KG1 (cell line): ENCODE data around the gene RAPGEF2.
"Not testable (repeated sequence)": the region's sequence is repeated elsewhere in the genome, so short reads cannot be mapped to it uniquely, and the experiment has no call there.

Experiments used
- DNase-seq: peaks from one replicate; lab custom pipeline; 2025; lab: John Stamatoyannopoulos, UW

Gene RAPGEF2

GRCh38 chr4:159102622-159103383 is at the start of gene RAPGEF2:
TSS of gene RAPGEF2 (plus strand) at chr4:159103079. CDS start at chr4:159104163, 1,084 bp downstream.
- DNase-seq, result peak; percentile 54

- no peak for DNase-seq
Measured at GRCh38 chr4:159055833-159056232, 47.0 kb upstream of the RAPGEF2 start.

DNA sequence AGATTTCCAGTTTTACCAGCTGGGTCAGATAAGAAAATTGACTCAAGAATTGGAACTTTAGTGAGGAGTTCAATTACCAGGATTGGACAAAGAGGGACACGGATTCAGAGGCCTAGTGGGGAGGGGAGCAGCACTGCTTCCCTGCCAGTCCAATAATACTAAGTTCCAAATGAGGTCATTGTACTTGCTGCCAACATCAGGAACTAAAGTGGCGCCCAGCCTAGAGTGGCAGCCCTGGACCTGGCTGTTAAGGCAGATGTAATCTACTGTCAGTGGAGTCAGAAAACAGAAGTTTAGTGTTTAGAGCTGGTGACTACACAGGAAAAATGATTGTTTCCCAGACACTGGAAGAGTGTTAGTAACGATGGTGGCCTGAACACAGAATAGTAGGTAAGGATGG is 42.7 kb upstream of the RAPGEF2 start:
- DNase-seq, result no peak

GRCh38 chr4:159062381-159062780 is 40.5 kb upstream of the RAPGEF2 start:
- DNase-seq, result no peak

DNA sequence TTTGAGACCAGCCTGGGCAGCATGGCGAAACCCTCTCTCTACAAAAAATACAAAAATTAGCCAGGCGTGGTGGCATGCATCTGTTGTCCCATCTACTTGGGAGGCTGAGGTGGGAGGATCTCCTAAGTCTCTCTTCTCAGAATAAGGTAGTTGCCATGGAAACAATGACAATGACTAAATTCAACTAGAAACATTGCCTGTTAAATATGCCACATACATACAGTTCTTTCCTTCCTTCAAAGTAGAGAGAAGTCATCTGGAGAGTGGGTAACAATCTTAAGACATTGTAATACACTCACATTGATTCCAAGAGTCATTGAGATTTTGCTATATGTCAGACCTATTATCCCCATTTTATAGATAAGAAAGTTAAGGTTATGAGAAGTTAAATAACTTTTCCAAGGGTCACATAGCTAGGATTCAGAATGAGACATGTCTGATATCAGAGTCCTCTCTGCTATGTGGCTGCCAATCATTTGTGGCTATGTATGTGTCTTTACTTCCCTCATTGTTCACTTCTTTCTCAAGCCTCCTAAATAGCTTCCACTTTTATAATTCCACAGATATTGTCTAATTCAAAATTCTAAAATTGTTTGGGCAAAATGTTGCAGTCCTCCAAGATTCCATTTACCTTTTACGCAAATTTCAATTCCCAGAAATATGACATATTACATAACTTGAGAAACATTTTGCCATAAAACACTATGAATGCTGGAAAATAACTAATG is 37.2 kb upstream of the RAPGEF2 start:
- no peak for DNase-seq

- not testable (repeated sequence) for DNase-seq
Measured at GRCh38 chr4:159068139-159068538, 34.7 kb upstream of the RAPGEF2 start.

DNA sequence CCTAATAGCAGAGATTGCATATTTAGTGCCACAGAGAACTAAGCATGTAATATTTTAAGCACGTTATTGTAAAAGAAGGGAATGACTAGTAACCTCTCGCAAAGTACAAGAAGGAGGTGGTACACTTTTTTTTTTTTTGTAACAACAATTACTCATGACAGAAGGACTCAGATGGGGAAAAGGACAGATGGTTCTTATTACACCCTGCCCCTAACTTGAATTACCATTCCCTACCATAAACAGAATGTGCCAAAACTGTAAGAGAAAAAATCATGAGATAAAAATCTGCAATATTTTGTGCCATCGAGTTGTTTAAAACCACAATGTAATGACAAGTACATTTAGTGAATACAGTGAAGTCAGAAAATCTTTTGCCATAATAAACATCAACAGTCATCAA is 33.0 kb upstream of the RAPGEF2 start:
- DNase-seq, result no peak

- no peak for DNase-seq
Measured at GRCh38 chr4:159070742-159071141, 32.1 kb upstream of the RAPGEF2 start.

DNA sequence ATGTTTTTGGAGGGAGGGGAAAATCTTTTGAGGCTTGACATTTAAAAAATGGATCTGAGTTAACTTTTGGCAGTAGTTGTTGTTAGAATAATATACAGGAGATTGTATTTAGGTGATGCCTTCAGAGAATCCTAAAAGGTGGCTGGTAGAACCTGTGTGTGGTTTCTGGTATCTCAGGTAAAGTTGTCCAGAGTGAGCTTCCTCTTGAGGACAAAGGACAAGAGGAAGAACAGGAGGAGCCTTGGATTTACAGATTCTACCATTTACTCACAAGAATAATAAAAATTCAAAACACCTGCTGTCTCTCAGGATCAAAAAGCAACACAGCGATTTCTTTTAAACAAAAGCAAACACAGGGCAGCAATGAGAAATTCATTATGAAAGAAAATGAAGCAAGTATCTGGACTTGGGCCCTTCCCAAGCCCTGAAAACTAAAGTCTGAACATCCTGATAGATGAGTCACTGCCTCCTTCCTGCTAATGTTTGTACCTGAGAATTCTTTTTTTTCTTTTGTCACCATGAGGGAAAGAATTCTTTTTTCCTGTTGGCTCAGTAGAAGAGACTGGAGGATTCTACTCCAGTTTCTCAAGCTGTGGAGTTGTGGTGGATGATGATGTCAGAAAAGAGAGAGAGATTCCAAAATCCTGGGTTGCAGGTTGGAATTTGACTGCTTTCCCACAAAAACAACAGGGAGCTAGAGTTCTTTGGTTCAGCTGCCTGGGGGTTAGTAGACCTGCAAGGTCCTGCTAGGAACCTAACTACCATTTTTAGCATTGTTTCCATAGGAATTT is 31.5 kb upstream of the RAPGEF2 start:
- no peak for DNase-seq

DNA sequence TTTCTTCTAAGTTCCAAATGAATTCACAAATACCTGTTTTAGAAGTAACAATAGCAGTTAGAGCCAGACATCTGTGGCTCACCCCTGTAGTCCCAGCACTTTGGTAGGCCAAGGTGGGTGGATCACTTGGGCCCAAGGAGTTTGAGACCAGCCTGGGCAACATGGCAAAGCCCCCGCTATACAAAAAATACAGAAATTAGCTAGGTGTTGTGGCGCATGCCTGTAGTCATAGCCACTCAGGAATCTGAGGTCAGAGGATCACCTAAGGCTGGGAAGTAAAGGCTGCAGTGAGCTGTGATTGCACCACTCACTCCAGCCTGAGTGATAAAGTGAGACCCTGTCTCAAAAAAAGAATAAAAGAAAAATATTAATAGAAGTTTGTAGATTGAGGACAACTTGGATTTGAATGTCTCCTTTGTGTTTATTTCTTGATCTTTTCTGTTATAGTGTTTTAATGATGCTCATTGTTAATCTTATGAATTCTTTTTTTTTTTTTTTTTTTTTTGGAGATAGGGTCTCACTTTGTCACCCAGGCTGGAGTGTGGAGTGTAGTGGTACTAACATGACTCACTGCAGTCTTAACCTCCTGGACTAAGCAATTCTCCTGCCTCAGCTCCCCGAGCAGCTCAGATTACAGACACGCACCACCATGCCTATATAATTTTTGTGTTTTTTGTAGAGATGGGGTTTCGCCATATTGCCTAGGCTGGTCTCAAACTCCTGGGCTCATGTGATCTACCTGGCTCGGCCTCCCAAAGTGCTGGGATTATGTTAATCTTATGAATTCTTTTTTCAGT is 30.7 kb upstream of the RAPGEF2 start:
- no peak for DNase-seq

GRCh38 chr4:159075531-159075932 is 27.3 kb upstream of the RAPGEF2 start:
- no peak for DNase-seq

DNA sequence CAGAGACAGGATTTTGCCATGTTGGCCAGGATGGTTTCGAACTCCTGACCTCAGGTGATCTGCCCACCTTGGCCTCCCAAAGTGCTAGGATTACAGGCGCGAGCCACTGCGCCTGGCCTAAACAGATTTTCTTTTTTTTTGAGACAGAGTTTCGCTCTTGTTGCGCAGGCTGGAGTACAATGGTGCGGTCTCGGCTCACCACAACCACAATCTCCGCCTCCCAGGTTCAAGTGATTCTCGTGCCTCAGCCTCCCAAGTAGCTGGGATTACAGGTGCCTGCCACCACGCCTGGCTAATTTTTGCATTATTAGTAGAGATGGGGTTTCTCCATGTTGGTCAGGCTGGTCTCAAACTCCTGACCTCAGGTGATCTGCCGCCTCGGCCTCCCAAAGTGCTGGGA is 25.9 kb upstream of the RAPGEF2 start:
- not testable (repeated sequence) for DNase-seq

GRCh38 chr4:159077702-159078495 is 25.0 kb upstream of the RAPGEF2 start:
- no peak for DNase-seq

DNA sequence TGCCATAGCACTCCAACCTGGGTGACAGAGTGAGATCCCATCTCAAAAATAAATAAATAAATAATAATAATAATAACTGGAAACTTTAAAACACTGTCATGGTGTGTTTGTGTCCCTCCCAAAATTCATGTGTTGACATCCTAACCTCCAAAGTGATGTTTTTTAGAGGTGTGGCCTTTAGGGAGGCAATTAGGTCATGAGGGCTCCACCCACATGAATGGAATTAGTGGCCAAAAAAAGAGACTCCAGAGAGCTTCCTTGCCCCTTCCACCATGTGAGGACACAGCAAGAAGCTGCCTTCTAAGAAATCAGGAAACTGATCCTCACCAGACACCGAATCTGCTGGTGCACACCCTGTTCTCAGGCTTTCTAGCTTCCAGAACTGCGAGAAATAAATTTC is 23.8 kb upstream of the RAPGEF2 start:
- no peak for DNase-seq

DNA sequence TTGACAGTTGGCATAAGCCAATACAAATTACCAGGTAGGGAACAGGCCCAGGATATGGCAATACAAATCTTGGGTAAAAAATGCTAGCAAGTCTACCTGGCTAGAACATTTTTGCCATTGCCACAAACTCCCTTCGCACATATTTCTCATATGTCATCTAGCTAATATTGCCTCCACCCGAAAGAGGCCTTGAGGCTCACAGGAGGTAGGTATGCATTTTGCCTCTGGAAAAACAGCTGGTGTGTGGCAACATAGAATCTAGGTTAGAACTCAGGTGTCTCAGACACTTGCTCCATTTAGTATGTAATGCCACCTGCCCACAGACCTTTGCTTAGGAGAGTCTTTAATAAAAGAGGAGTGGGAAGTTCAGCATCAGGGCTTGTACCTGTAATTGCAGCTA is 16.3 kb upstream of the RAPGEF2 start:
- no peak for DNase-seq

- DNase-seq, result no peak
Measured at GRCh38 chr4:159090255-159090654, 12.6 kb upstream of the RAPGEF2 start.

DNA sequence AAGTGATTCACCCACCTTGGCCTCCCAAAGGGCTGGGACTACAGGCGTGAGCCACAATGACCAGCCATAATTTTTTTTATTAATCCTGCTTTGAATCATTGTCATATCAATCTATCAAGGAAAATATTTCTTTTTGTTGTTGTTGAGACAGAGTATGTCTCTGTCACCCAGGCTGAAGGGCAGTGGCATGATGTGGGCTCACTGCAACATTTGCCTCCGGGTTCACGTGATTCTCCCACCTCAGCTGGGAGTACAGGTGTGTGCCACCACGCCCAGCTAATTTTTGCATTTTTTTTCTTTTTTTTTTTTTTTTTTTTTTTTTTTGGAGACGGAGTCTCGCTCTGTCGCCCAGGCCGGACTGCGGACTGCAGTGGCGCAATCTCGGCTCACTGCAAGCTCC is 8.7 kb upstream of the RAPGEF2 start:
- not testable (repeated sequence) for DNase-seq

DNA sequence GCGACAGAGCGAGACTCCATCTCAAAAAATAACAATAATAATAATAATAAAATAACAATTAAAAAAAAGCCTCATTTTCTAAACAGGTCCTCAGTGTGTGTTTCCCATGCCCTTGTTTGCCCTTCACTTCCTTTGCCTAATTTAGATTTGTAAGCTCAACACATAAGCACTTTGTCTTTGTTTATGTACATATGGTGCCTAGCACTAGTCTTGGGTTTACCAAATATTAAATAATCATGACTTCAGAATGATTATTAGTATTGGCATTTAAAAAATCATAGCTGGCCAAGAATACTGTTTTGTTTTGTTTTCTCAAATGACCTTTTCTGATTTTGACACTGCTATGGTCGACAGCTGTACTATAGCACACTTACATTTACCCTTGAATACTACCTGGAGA is 6.4 kb upstream of the RAPGEF2 start:
- DNase-seq, result no peak

GRCh38 chr4:159097144-159097543 is 5.7 kb upstream of the RAPGEF2 start:
- no peak for DNase-seq

DNA sequence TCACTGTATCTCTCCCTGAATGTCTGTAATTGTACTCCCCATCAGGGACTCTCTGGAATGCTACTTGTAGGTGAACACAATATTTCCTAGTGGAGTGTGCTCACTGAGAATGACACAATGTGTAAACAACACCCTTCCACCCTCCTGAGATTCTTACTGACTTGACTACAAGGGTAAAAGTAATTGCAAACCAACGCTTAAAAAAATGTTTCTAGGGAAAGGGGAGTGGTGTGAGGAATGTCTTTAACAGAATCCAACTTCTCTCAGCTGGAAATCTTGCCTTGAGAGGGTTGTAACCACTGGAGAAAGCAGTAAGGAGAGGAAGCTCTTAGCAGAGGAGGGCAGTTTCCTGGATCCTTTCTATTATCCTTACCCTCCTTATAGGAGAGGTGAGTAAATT is 5.1 kb upstream of the RAPGEF2 start:
- DNase-seq, result no peak

DNA sequence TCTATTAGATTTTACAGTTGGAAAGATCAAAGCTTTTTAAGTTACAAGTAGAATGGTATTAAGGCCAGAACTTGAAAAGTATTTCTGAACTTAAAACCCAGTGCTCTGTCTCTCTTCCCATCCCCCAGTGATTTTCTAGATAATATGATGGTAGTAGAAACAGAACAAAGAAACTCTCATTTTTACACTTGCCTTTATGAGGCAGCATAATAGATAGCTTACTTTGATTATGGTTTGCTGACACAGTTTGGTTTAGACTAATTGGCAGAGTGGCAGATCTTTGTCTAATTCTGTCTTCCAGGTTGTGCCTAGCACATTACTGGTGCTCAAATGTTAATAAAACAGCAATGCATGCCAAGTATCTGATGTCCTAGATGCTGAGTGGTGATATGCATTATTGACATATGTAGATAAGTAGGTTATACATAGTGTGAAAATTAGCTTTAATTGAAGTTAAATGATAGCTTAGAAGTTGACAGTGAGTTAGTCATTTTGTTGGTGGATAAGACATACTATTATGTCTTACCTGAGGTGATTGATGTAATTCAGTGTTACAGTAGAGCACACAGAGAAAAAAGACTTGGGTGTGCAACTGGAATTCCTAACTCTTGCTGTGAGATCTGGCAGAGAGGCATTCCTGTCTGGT is 4.3 kb upstream of the RAPGEF2 start:
- no peak for DNase-seq
